Right lobe of liver (tissue), 6 donors: Measurements from ENCODE around the gene CA11. TPM values are rescaled to one million over a fixed set of nuclear protein-coding genes. Genes with fewer than 3 reads are reported as not detected.

ENCODE experiments used
- ATAC-seq, 4 donors: fragments of 200-7000 bp; cut with Tn5 transposase; one replicate each; pipeline ENCODE4 v1.9.1; 2020; ENCODE audit warnings: mild to moderate bottlenecking in 4 of 4, moderate library complexity in 4 of 4
- DNase-seq, 3 donors: peaks; one replicate each; pipeline ENCODE4 v3.0.0-alpha.2; 2020
- H3K27ac ChIP-seq, 3 donors: fragments of 200-600 bp; one replicate each; pipeline ENCODE4 v1.8.0; 2022
- H3K27me3 ChIP-seq, 2 donors: fragments of 200-600 bp; one replicate each; pipeline ENCODE4 v1.8.0; 2022
- H3K36me3 ChIP-seq, 4 donors: fragments of 200-600 bp; sonication (generic) in 1 of 4; one replicate each; pipeline versions ENCODE4 v1.5.1 to v1.8.0; 2017 to 2022; ENCODE audit warnings: control low read depth in 1 of 4
- H3K4me1 ChIP-seq, 4 donors: fragments of 200-600 bp; sonication (generic) in 1 of 4; one replicate each; pipeline versions ENCODE4 v1.5.1 to v1.8.0; 2017 to 2022; ENCODE audit warnings: control low read depth in 1 of 4
- H3K4me3 ChIP-seq, 3 donors: fragments of 200-600 bp; one replicate each; pipeline ENCODE4 v1.8.0; 2022
- H3K9me3 ChIP-seq, 4 donors: fragments of 200-600 bp; sonication (generic) in 1 of 4; one replicate each; pipeline versions ENCODE4 v1.5.1 to v1.8.0; 2017 to 2022; ENCODE audit warnings: control low read depth in 1 of 4
- POLR2A ChIP-seq: fragments of 450-650 bp; IDR thresholded peaks from one replicate; pipeline ENCODE4 v1.6.1; 2017; ENCODE audit warnings: antibody characterized with exemption, mild to moderate bottlenecking
- WGBS: methylation state at CpG from one replicate; pipeline ENCODE4 v1.1.6; 2018; ENCODE audit warnings: low coverage, low lambda C conversion rate; ENCODE audit not compliant: insufficient coverage; ENCODE audit errors: missing lambda C conversion rate; 5-methylcytosine and 5-hydroxymethylcytosine counted together
- intact Hi-C, 2 donors: fragments of 100-400 bp; cut with DNase I; formaldehyde crosslinking; loops; one replicate each; pipeline versions ENCODE4 v1.11.2 to v1.14.1; 2022
- total RNA-seq, 6 experiments: library from RNA; depleted of rRNA in 2 of 6; stranded (reverse); fragments of >200 nt in 2 of 6; fragmentation: NEBNext Ultra II Directional in 3 of 6; extraction: Animal tissue kit (Norgen Biotek cat#: 25700) in 3 of 6; gene quantifications; one replicate each; pipeline versions ENCODE4 v1.1.0 to v1.2.4, GENCODE V29; 2016 to 2023
- TF ChIP-seq, protein P1 (sequence below), 4 donors: fragments of 200-600 bp in 3 of 4; fragments of 450-650 bp in 1 of 4; IDR thresholded peaks; one replicate each; pipeline versions ENCODE4 v1.5.1 to v1.8.0; 2016 to 2022; ENCODE audit warnings: antibody characterized with exemption in 4 of 4, mild to moderate bottlenecking in 2 of 4
- donor health status: DM: no; HTN: yes; CAD: no.
- donor health status: DM: no; HTN: no; CAD: no.
- donor health status: DM: no; HTN: no; CAD: no.
- donor health status: DM: no; HTN: yes; CAD: no.
- donor health status: DM: no; HTN: yes; CAD: no.

Gene CA11
- total RNA-seq, 6 experiments from 2014 or later = 0.25 to 2.0 (median 0.54) TPM

- Histone ChIP-seq H3K27me3 (no peaks in the 10 kb centered on the region), H3K9me3 (no peaks in the 10 kb centered on the region), H3K4me3 (no peak overlapping the region), H3K27ac (no peak overlapping the region), H3K4me1 (peaks cover 0 to 6% (median 3%) of the 10 kb centered on the region in 4 donors), H3K36me3 (no peaks in the 10 kb centered on the region)
- TF ChIP-seq, protein P1, sequence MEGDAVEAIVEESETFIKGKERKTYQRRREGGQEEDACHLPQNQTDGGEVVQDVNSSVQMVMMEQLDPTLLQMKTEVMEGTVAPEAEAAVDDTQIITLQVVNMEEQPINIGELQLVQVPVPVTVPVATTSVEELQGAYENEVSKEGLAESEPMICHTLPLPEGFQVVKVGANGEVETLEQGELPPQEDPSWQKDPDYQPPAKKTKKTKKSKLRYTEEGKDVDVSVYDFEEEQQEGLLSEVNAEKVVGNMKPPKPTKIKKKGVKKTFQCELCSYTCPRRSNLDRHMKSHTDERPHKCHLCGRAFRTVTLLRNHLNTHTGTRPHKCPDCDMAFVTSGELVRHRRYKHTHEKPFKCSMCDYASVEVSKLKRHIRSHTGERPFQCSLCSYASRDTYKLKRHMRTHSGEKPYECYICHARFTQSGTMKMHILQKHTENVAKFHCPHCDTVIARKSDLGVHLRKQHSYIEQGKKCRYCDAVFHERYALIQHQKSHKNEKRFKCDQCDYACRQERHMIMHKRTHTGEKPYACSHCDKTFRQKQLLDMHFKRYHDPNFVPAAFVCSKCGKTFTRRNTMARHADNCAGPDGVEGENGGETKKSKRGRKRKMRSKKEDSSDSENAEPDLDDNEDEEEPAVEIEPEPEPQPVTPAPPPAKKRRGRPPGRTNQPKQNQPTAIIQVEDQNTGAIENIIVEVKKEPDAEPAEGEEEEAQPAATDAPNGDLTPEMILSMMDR (IDR thresholded peaks at IDR 0.05) = no peak
- no peak for TF ChIP-seq POLR2A
- DNase-seq (no peak), ATAC-seq (peak in 2 of 4 donors; percentile 5 to 62)
- 84% methylated on average over 3 of the region's 3 CpGs for WGBS
- intact Hi-C loops = loop anchor here in 1 of 2 donors (10.0 kb wide), 1 partner anchor 159 kb away; no protein-coding TSS in a partner anchor
Observed at GRCh38 chr19:48686088-48686487, 40.1 kb upstream of the CA11 start.

- Histone ChIP-seq H3K27me3 (no peaks in the 10 kb centered on the region), H3K36me3 (no peaks in the 10 kb centered on the region), H3K9me3 (no peaks in the 10 kb centered on the region), H3K27ac (no peak overlapping the region), H3K4me3 (no peak overlapping the region), H3K4me1 (peaks cover 0 to 6% (median 3%) of the 10 kb centered on the region in 4 donors)
- DNase-seq (no peak), ATAC-seq (peak in 1 of 4 donors; percentile 20)
- intact Hi-C loops = loop anchor here in 1 of 2 donors (10.0 kb wide), 1 partner anchor 159 kb away; no protein-coding TSS in a partner anchor
- WGBS = 86% methylated on average over 6 of the region's 9 CpGs
- TF ChIP-seq POLR2A = no peak
- TF ChIP-seq, protein P1 (IDR thresholded peaks at IDR 0.05) = no peak
Observed at GRCh38 chr19:48685583-48685982, 39.6 kb upstream of the CA11 start.

DNA sequence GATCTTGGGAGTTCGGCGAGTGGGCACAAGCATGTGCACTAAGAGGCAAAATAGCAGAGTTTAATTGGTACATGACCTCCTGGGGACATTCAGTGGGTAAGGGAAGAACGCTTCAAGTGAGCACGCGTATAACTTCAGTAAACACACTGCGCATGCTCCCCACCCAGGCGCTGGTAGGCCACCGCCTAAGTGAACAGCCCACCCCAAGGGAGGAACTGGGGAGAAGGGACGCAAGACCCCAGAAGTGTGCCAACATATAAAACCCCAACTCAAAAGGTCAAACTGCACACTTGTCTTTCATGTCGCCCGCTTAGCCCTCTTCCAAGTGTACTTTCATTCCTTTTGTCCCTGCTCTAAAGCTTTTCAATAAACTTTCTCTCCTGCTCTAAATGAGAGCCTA lies 37.4 kb upstream of the CA11 start:
- no peaks in the 10 kb centered on the region for H3K36me3 ChIP-seq
- H3K9me3 ChIP-seq = no peaks in the 10 kb centered on the region
- 68% methylated on average over 8 of the region's 11 CpGs for WGBS
- no peak for TF ChIP-seq POLR2A
- TF ChIP-seq, protein P1 (IDR thresholded peaks at IDR 0.05) = no peak
- H3K27me3 ChIP-seq = no peaks in the 10 kb centered on the region
- DNase-seq (no peak), ATAC-seq (peak in 3 of 4 donors; percentile 39 to 56 (median 54))
- H3K4me3 ChIP-seq = no peak overlapping the region
- H3K27ac ChIP-seq = no peak overlapping the region
- intact Hi-C loops = loop anchor here in 1 of 2 donors (10.0 kb wide), 1 partner anchor 161 kb away; no protein-coding TSS in a partner anchor
- peaks cover 0 to 6% (median 3%) of the 10 kb centered on the region in 4 donors for H3K4me1 ChIP-seq

DNA sequence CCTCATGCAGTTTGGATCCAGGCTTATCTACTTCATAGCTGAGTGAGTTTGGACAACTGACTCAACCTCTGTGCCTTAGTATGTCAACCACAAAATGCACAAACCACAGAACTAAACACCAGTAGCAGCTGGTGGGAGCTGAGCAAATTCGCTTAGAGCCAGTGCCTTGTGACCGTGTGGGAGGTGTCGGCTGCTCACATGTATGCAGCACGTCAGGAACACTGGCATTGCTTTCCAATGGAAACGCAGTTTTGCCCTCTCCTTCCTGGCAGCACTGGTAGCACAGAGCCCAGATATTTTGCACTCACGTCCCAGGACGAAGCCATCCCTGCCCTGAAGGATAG lies 35.1 kb upstream of the CA11 start:
- 70% methylated on average over 4 of the region's 7 CpGs for whole genome bisulfite sequencing
- Histone ChIP-seq H3K27me3 (no peaks in the 10 kb centered on the region), H3K4me1 (peaks cover 0 to 6% (median 3%) of the 10 kb centered on the region in 4 donors), H3K36me3 (no peaks in the 10 kb centered on the region), H3K27ac (no peak overlapping the region), H3K4me3 (no peak overlapping the region), H3K9me3 (no peaks in the 10 kb centered on the region)
- no peak for ATAC-seq
- no peak for TF ChIP-seq POLR2A
- TF ChIP-seq, protein P1 (IDR thresholded peaks at IDR 0.05) = no peak
- intact Hi-C loops = loop anchor here in 1 of 2 donors (10.0 kb wide), 1 partner anchor 164 kb away; no protein-coding TSS in a partner anchor
- no peak for DNase-seq
